GM23248 (cell line): ENCODE data around the gene DST. TPM values are rescaled to one million over a fixed set of nuclear protein-coding genes. Genes with fewer than 3 reads are reported as not detected.

Experiments used
- DNase-seq: peaks from one replicate; pipeline ENCODE4 v3.0.0-alpha.2; 2015
- H2AFZ ChIP-seq: fragments of 200-600 bp; sonication (generic); 2 replicates; pipeline ENCODE4 v1.6.1; 2016; ENCODE audit warnings: antibody characterized with exemption
- H3F3A ChIP-seq: fragments of 200-600 bp; sonication (generic); 2 replicates; pipeline ENCODE4 v1.6.1; 2016; ENCODE audit warnings: mild to moderate bottlenecking, antibody characterized with exemption, mixed run types; ENCODE audit not compliant: insufficient read depth
- H3K27ac ChIP-seq: fragments of 200-600 bp; sonication (generic); 2 replicates; pipeline ENCODE4 v1.5.1; 2016; ENCODE audit warnings: mild to moderate bottlenecking
- H3K27me3 ChIP-seq: fragments of 200-600 bp; sonication (generic); replicated peaks from 2 replicates; pipeline ENCODE4 v1.6.1; 2016; ENCODE audit warnings: mild to moderate bottlenecking; ENCODE audit not compliant: insufficient read depth
- H3K36me3 ChIP-seq: fragments of 200-600 bp; sonication (generic); 2 replicates; pipeline ENCODE4 v1.6.1; 2016; ENCODE audit warnings: low read depth, mild to moderate bottlenecking
- H3K4me1 ChIP-seq: fragments of 200-600 bp; sonication (generic); 2 replicates; pipeline ENCODE4 v1.6.1; 2016; ENCODE audit warnings: mild to moderate bottlenecking; ENCODE audit not compliant: insufficient read depth
- H3K4me2 ChIP-seq: fragments of 200-600 bp; sonication (generic); one replicate; pipeline ENCODE4 v1.6.1; 2016; ENCODE audit warnings: mild to moderate bottlenecking; ENCODE audit not compliant: unreplicated experiment
- H3K4me3 ChIP-seq: fragments of 200-600 bp; sonication (generic); 2 replicates; pipeline ENCODE4 v1.5.1; 2016; ENCODE audit warnings: mild to moderate bottlenecking
- H3K79me2 ChIP-seq: fragments of 200-600 bp; sonication (generic); 2 replicates; pipeline ENCODE4 v1.6.1; 2016; ENCODE audit warnings: mild to moderate bottlenecking; ENCODE audit not compliant: insufficient read depth
- H3K9ac ChIP-seq: fragments of 200-600 bp; sonication (generic); 2 replicates; pipeline ENCODE4 v1.6.1; 2016; ENCODE audit warnings: mild to moderate bottlenecking
- H3K9me2 ChIP-seq: fragments of 200-600 bp; sonication (generic); 2 replicates; pipeline ENCODE4 v1.6.1; 2016; ENCODE audit warnings: mixed run types, mild to moderate bottlenecking, moderate library complexity; ENCODE audit not compliant: insufficient read depth
- H3K9me3 ChIP-seq: fragments of 200-600 bp; sonication (generic); one replicate; pipeline ENCODE4 v1.6.1; 2017; ENCODE audit warnings: low read depth
- H4K20me1 ChIP-seq: fragments of 200-600 bp; sonication (generic); 2 replicates; pipeline ENCODE4 v1.6.0; 2016; ENCODE audit not compliant: insufficient read depth
- EZH2 ChIP-seq: fragments of 200-600 bp; sonication (generic); IDR thresholded peaks from 2 replicates; pipeline ENCODE4 v1.6.1; 2018; ENCODE audit warnings: antibody characterized with exemption, mild to moderate bottlenecking; ENCODE audit not compliant: insufficient read depth, poor library complexity, severe bottlenecking
- EZH2phosphoT487 ChIP-seq: fragments of 200-600 bp; sonication (generic); IDR thresholded peaks from 2 replicates; pipeline ENCODE4 v1.6.1; 2018; ENCODE audit warnings: antibody characterized with exemption, moderate library complexity, mild to moderate bottlenecking, low read depth; ENCODE audit not compliant: insufficient read depth
- WGBS, 2 experiments: methylation state at CpG; one replicate each; pipeline ENCODE4 v1.1.6; 2015 to 2017; ENCODE audit warnings: low lambda C conversion rate in 2 of 2, low coverage in 1 of 2; ENCODE audit errors: missing lambda C conversion rate in 2 of 2; 5-methylcytosine and 5-hydroxymethylcytosine counted together
- in situ Hi-C: fragments of 300-500 bp; cut with MboI; formaldehyde crosslinking; loops from 2 replicates; pipeline ENCODE4 v1.15.0; 2020
- polyA plus RNA-seq: library from polyadenylated mRNA; unstranded; fragments of >200 nt; fragmentation: Nextera tagmentation; extraction: Ambion mirVana; gene quantifications from 2 replicates; pipeline ENCODE4 v1.2.1, GENCODE V29; 2016
- total RNA-seq: library from RNA; depleted of rRNA; stranded (reverse); fragments of >200 nt; shearing (Covaris generic); gene quantifications from 2 replicates; pipeline ENCODE4 v1.2.3, GENCODE V29; 2014

DST gene
- total and polyA plus RNA-seq, 2 experiments from 2014 or later = 181 to 322 TPM

- Histone ChIP-seq H3K9me2 (no peaks in the 10 kb centered on the region), H3K4me1 (peaks cover 14% of the 10 kb centered on the region; the same call in 1 of the 2 replicates), H3K4me3 (no peak overlapping the region), H3K9me3 (no peaks in the 10 kb centered on the region), H3K4me2 (no peak overlapping the region), H3K27ac (no peak overlapping the region), H2AFZ (no peak overlapping the region), H3F3A (peaks cover 42% of the 10 kb centered on the region), H3K36me3 (peaks cover 27% of the 10 kb centered on the region), H4K20me1 (no peaks in the 10 kb centered on the region), H3K27me3 (no peaks in the 10 kb centered on the region), H3K9ac (no peak overlapping the region), H3K79me2 (peaks cover 35% of the 10 kb centered on the region)
- TF ChIP-seq EZH2 (no peak), EZH2phosphoT487 (no peak)
- in situ Hi-C loops = no loop called here
- 88 to 90% methylated on average over 3 of the region's 3 CpGs for WGBS, 2 experiments
- DNase-seq = no peak
These were observed 60.5 kb downstream of the DST start for GRCh38 chr6:56582236-56582635.

GRCh38 chr6:56581296-56581925, 61.3 kb downstream of the DST start:
- no peaks in the 10 kb centered on the region for H3K9me3 ChIP-seq
- in situ Hi-C loops = no loop called here
- H3K4me3 ChIP-seq = no peak overlapping the region
- H3K9me2 ChIP-seq = no peaks in the 10 kb centered on the region
- H3K27ac ChIP-seq = no peak overlapping the region
- peaks cover 41% of the 10 kb centered on the region for H3K79me2 ChIP-seq
- H3K9ac ChIP-seq = no peak overlapping the region
- no peak overlapping the region for H2AFZ ChIP-seq
- peaks cover 33% of the 10 kb centered on the region for H3K36me3 ChIP-seq
- TF ChIP-seq EZH2phosphoT487 = no peak
- TF ChIP-seq EZH2 = no peak
- peaks cover 14% of the 10 kb centered on the region; the same call in 1 of the 2 replicates for H3K4me1 ChIP-seq
- H3K4me2 ChIP-seq = no peak overlapping the region
- DNase-seq = no peak
- WGBS, 2 experiments = 70 to 75% methylated on average over 4 of the region's 4 CpGs
- no peaks in the 10 kb centered on the region for H4K20me1 ChIP-seq
- H3K27me3 ChIP-seq = no peaks in the 10 kb centered on the region
- peaks cover 46% of the 10 kb centered on the region for H3F3A ChIP-seq

DNA sequence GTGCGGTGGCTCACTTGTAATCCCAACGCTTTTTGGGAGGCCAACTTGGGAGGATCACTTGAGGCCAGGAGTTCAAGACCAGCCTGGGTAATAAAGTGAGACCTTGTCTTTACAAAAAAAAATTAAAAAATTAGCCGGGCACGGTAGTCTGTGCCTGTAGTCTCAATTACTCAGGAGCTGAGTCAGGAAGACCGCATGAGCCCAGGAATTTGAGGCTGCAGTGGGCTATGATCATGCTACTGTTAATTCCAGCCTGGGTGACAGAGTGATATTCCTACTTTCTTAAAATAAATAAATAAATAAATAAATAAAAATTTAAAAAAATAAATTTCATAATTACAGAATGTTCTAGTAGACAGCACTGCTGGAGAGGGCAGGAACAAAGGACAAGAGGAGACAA, 62.4 kb downstream of the DST start:
- Histone ChIP-seq H2AFZ (no peak overlapping the region), H3K9me3 (no peaks in the 10 kb centered on the region), H3K36me3 (peaks cover 36% of the 10 kb centered on the region), H3K79me2 (peaks cover 52% of the 10 kb centered on the region), H3K27me3 (no peaks in the 10 kb centered on the region), H3F3A (peaks cover 54% of the 10 kb centered on the region), H3K27ac (peak overlapping the region; percentile 2; the same call in 1 of the 2 replicates), H3K4me3 (no peak overlapping the region), H3K4me2 (no peak overlapping the region), H3K9ac (no peak overlapping the region), H4K20me1 (no peaks in the 10 kb centered on the region), H3K4me1 (peaks cover 14% of the 10 kb centered on the region; the same call in 1 of the 2 replicates), H3K9me2 (no peaks in the 10 kb centered on the region)
- 91 to 92% methylated on average over 5 of the region's 5 CpGs for WGBS, 2 experiments
- in situ Hi-C loops = no loop called here
- TF ChIP-seq EZH2phosphoT487 (no peak), EZH2 (no peak)
- no peak for DNase-seq

DNA sequence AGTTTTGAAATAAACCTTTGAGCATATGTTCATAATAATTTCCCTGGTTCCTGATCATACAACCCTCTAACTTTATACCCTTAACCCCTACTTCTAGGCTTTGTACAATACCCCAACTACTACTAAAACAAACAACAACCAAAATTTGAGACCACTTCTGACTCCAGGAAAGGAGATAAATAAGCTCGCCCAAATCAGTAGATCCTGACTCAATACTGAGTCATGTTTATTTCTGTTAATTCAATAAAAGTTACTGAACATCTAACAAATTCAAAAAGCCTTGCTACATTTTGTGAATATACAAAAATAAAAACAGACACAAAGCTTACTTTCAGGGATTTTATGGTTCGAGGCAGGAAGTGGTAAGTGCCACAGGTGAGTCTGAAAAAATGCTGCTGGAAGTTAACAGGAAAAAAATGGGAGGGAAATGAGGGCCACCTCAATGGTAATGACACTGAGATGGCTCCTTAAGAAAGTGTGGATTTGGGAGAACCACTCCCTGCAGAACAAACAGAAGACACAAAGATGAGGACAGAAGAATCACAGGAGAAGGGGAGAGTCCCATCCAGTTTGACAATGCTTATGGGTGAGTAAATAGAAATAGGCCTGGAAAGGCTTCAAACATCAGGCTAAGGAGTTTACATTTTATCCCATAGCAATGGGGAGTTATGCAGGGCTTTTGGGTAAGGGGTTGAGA, 63.4 kb downstream of the DST start:
- Histone ChIP-seq H4K20me1 (no peaks in the 10 kb centered on the region), H3K79me2 (peaks cover 61% of the 10 kb centered on the region), H3K4me3 (no peak overlapping the region), H3K27ac (0 out of 2 replicates have a peak overlapping the region, but pooled peaks have one; percentile 2), H3K27me3 (no peaks in the 10 kb centered on the region), H3K9ac (no peak overlapping the region), H2AFZ (no peak overlapping the region), H3K36me3 (peaks cover 42% of the 10 kb centered on the region), H3K9me2 (no peaks in the 10 kb centered on the region), H3K4me1 (peaks cover 14% of the 10 kb centered on the region; the same call in 1 of the 2 replicates), H3K9me3 (no peaks in the 10 kb centered on the region), H3K4me2 (no peak overlapping the region), H3F3A (peaks cover 62% of the 10 kb centered on the region)
- in situ Hi-C loops = no loop called here
- DNase-seq = peak; percentile 41
- TF ChIP-seq EZH2 = no peak
- 52 to 57% methylated on average over 2 of the region's 2 CpGs for WGBS, 2 experiments
